Measurements from ENCODE around the gene CD300E.
A peak's percentile ranks its signal among the peaks of the same experiment; 100 is the strongest.
"Not testable (repeated sequence)": the region's sequence is repeated elsewhere in the genome, so short reads cannot be mapped to it uniquely, and the experiment has no call there.

CD300E gene

GRCh38 chr17:74623693-74624093 is at the start of gene CD300E:
Gene CD300E (minus strand): TSS chr17:74623738. CDS start chr17:74623621, 117 bp downstream.
- no peak for DNase-seq

GRCh38 chr17:74671031-74671771 is 47.7 kb upstream of the CD300E start:
- peak; percentile 98 for DNase-seq

GRCh38 chr17:74670329-74670728 is 46.8 kb upstream of the CD300E start:
- no peak for DNase-seq

- DNase-seq: no peak
These were observed 40.0 kb upstream of the CD300E start for GRCh38 chr17:74663561-74663960.

- no peak for DNase-seq
These were observed 36.4 kb upstream of the CD300E start for GRCh38 chr17:74659889-74660288.

- no peak for DNase-seq
These were observed 35.1 kb upstream of the CD300E start for GRCh38 chr17:74658620-74659019.

GRCh38 chr17:74654742-74655141 is 31.2 kb upstream of the CD300E start:
- peak; percentile 99 for DNase-seq

GRCh38 chr17:74652020-74652419 is 28.5 kb upstream of the CD300E start:
- DNase-seq: no peak

GRCh38 chr17:74649909-74650308 is 26.4 kb upstream of the CD300E start:
- no peak for DNase-seq

GRCh38 chr17:74647871-74648672 is 24.5 kb upstream of the CD300E start:
- DNase-seq: peak; percentile 93

- DNase-seq: no peak
These were observed 22.7 kb upstream of the CD300E start for GRCh38 chr17:74646231-74646630.

- no peak for DNase-seq
These were observed 21.5 kb upstream of the CD300E start for GRCh38 chr17:74645010-74645409.

- DNase-seq: no peak
These were observed 20.9 kb upstream of the CD300E start for GRCh38 chr17:74644419-74644818.

- DNase-seq: no peak
These were observed 20.3 kb upstream of the CD300E start for GRCh38 chr17:74643826-74644225.

- DNase-seq: no peak
These were observed 19.5 kb upstream of the CD300E start for GRCh38 chr17:74642995-74643394.

GRCh38 chr17:74642556-74642955 is 19.0 kb upstream of the CD300E start:
- DNase-seq: no peak

GRCh38 chr17:74641958-74642298 is 18.4 kb upstream of the CD300E start:
- no peak for DNase-seq

- DNase-seq: no peak
These were observed 17.9 kb upstream of the CD300E start for GRCh38 chr17:74641224-74641957.

GRCh38 chr17:74639704-74640151 is 16.2 kb upstream of the CD300E start:
- no peak for DNase-seq

- no peak for DNase-seq
These were observed 14.4 kb upstream of the CD300E start for GRCh38 chr17:74637926-74638325.

- DNase-seq: no peak
These were observed 13.7 kb upstream of the CD300E start for GRCh38 chr17:74637265-74637664.

- not testable (repeated sequence) for DNase-seq
These were observed 13.1 kb upstream of the CD300E start for GRCh38 chr17:74636541-74637085.

- DNase-seq: peak; percentile 86
These were observed 11.9 kb upstream of the CD300E start for GRCh38 chr17:74635418-74635817.
